Astrocyte of the cerebellum (primary cell): ENCODE measurements around the gene DFFA.
A peak's percentile ranks its signal among the peaks of the same experiment; 100 is the strongest.
"Not testable (repeated sequence)": the region's sequence is repeated elsewhere in the genome, so short reads cannot be mapped to it uniquely, and the experiment has no call there.

Experiments
- DNase-seq: peaks from one replicate; pipeline ENCODE4 v3.0.0-alpha.2; 2011; ENCODE audit warnings: low read depth
- H3K4me3 ChIP-seq: 2 replicates; pipeline ENCODE4 v1.5.1; 2011; ENCODE audit warnings: mild to moderate bottlenecking, low read depth, low read length, moderate library complexity
- CTCF ChIP-seq: IDR thresholded peaks from 2 replicates; pipeline ENCODE4 v1.5.1; 2012; ENCODE audit warnings: low read length, low read depth, moderate library complexity, mild to moderate bottlenecking; ENCODE audit errors: missing control alignments
- in situ Hi-C: cut with HindIII; loops from 2 replicates; pipeline ENCODE4 v1.10.0; 2017; ENCODE audit warnings: low sequenced_read_pairs

Gene DFFA

GRCh38 chr1:10479296-10479695 is 7.0 kb upstream of the DFFA start:
- in situ Hi-C loops, result no loop called here
- no peak overlapping the region for H3K4me3 ChIP-seq
- DNase-seq, result no peak
- TF ChIP-seq CTCF, result no peak

GRCh38 chr1:10475510-10475909 is 3.2 kb upstream of the DFFA start:
- in situ Hi-C loops, result no loop called here
- H3K4me3 ChIP-seq, result peak overlapping the region; percentile 90
- TF ChIP-seq CTCF, result no peak
- DNase-seq, result no peak

GRCh38 chr1:10474613-10475507 is 2.5 kb upstream of the DFFA start, which contains the start of gene PEX14:
PEX14 (plus strand) TSS chr1:10474950; CDS start chr1:10474967, 17 bp downstream.
- TF ChIP-seq CTCF, result no peak
- H3K4me3 ChIP-seq, result peak within 1 kb of the TSS; percentile 90
- in situ Hi-C loops, result no loop called here
- peak; percentile 49 for DNase-seq

GRCh38 chr1:10474309-10474612 is 1.9 kb upstream of the DFFA start:
- in situ Hi-C loops, DNase-seq: not testable (repeated sequence)
- peak overlapping the region; percentile 90 for H3K4me3 ChIP-seq

GRCh38 chr1:10473145-10473765 is 926 bp upstream of the DFFA start:
- in situ Hi-C loops, result no loop called here
- DNase-seq, result no peak
- TF ChIP-seq CTCF, result no peak
- no peak overlapping the region for H3K4me3 ChIP-seq

- TF ChIP-seq CTCF, result no peak
- H3K4me3 ChIP-seq, result peak overlapping the region; percentile 79
- in situ Hi-C loops, result no loop called here
- no peak for DNase-seq
Measured at GRCh38 chr1:10471411-10472219, 714 bp downstream of the DFFA start.

- in situ Hi-C loops, result no loop called here
- H3K4me3 ChIP-seq, result no peak overlapping the region
- no peak for TF ChIP-seq CTCF
Measured at GRCh38 chr1:10470043-10470442, 2.3 kb downstream of the DFFA start.

More at GRCh38 chr1:10470043-10470442, 2.3 kb downstream of the DFFA start:
- DNase-seq, result no peak
